Renal pelvis (tissue), 4 donors: Measurements from ENCODE around the gene AP2A2. TPM values are rescaled to one million over a fixed set of nuclear protein-coding genes. Genes with fewer than 3 reads are reported as not detected.

Experiments used
- DNase-seq: peaks from one replicate; pipeline ENCODE4 v3.0.0-alpha.2; 2013
- polyA plus RNA-seq, 3 donors: library from polyadenylated mRNA; unstranded; fragments of 120-200 nt; gene quantifications; one replicate each; pipeline ENCODE4 v1.2.1, GENCODE V29; 2013; ENCODE audit not compliant: insufficient read length in 3 of 3

Gene AP2A2
- polyA plus RNA-seq, 3 donors = 99.5 to 126 (median 117) TPM

- no peak for DNase-seq
Measured at GRCh38 chr11:1054143-1055108, 128.8 kb downstream of the AP2A2 start.

- DNase-seq = no peak
Measured at GRCh38 chr11:1055109-1055703, 129.5 kb downstream of the AP2A2 start.

DNA sequence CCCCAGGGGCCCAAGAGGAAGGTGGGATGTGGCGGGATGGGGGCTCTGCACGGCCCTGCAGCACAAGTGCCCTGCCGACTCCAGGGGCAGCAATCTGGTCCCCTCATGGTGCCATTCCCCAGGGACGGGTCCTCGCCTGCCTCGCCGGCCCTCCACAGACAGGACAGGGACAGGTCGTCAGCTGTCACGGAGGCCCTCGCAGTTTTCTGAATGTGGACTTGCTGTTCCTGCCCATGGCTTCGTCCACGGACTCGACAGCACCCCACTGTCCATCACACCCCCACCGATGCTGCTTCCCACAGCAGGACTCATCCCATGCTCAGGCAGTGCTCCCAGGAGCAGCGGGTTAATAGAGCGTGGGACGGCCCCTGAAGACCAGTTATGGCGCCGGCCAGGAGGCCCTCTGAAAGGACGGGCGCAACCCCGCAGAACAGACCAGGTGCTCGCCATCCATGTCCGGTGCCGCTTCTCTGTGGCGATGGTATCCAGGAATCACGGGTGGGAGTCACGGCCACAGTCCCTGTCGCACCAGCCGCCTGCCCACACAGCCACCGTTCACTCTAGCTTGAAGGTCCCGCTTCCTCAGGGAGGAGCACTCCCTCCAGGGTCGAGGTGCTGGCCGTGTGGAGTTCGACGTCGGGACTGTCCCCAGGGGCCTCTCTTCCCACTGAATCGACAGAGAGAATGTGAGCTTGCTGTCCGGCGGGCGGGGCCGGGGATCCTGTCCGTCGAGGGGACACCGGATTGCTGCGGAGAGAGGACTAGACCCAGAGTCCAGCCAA is 130.5 kb downstream of the AP2A2 start:
- no peak for DNase-seq

DNA sequence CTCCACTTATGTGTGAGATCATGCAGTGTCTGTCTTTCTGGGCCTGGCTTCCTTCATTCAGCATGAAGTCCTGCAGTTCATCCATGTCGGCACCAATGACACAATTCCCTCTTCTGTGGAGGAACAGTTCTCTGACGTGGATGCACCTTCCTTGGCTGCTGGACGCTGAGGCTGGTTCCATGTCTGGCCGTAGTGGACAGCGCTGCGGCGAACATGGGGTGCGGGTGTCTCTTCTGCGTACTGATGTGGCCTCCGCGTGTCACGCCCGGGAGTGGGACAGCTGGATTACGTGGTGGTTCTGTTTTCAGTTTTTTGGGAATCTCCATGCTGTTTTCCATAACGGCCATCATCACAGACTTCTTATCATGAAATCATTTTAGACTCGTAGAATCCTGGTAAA is 132.1 kb downstream of the AP2A2 start:
- DNase-seq = no peak

GRCh38 chr11:1059759-1060158 is 134.1 kb downstream of the AP2A2 start:
- no peak for DNase-seq

- DNase-seq = no peak
Measured at GRCh38 chr11:1060410-1060809, 134.7 kb downstream of the AP2A2 start.

- DNase-seq = no peak
Measured at GRCh38 chr11:1060852-1061616, 135.4 kb downstream of the AP2A2 start.

Other genes starting within 250 kb of the AP2A2 start
- gene DEAF1, start 230.6 kb upstream of the AP2A2 start, polyA plus RNA-seq = 10 to 100 TPM; 55.3 to 61.9 (median 55.6) TPM
- 10 to 100 TPM; 41.9 to 62.1 (median 59.9) TPM for gene TMEM80, start 230.1 kb upstream of the AP2A2 start, polyA plus RNA-seq
- 100 to 1,000 TPM; 128 to 189 (median 150) TPM for gene EPS8L2, start 219.6 kb upstream of the AP2A2 start, polyA plus RNA-seq
- gene TALDO1, start 178.4 kb upstream of the AP2A2 start, polyA plus RNA-seq = 100 to 1,000 TPM; 129 to 137 (median 130) TPM
- gene GATD1, start 148.4 kb upstream of the AP2A2 start, polyA plus RNA-seq = 100 to 1,000 TPM in 1 of 3 donors, 10 to 100 TPM in 2; 85.0 to 111 (median 90.3) TPM
- 1 to 10 TPM in 1 of 3 donors, under 1 TPM in 2; 0.64 to 1.3 (median 0.83) TPM for gene CEND1, start 135.8 kb upstream of the AP2A2 start, polyA plus RNA-seq
- 10 to 100 TPM; 16.0 to 20.9 (median 20.6) TPM for gene SLC25A22, start 127.6 kb upstream of the AP2A2 start, polyA plus RNA-seq
- gene PIDD1, start 120.6 kb upstream of the AP2A2 start, polyA plus RNA-seq = 10 to 100 TPM; 11.8 to 14.4 (median 13.0) TPM
- 1,000 to 10,000 TPM; 1,087 to 1,248 (median 1,229) TPM for gene RPLP2, start 115.9 kb upstream of the AP2A2 start, polyA plus RNA-seq
- 10 to 100 TPM; 66.0 to 79.1 (median 74.7) TPM for gene PNPLA2, start 107.0 kb upstream of the AP2A2 start, polyA plus RNA-seq
- gene CRACR2B, start 98.0 kb upstream of the AP2A2 start, polyA plus RNA-seq = 10 to 100 TPM; 16.7 to 21.7 (median 20.0) TPM
- gene CD151, start 92.9 kb upstream of the AP2A2 start, polyA plus RNA-seq = 100 to 1,000 TPM; 207 to 225 (median 220) TPM
- gene POLR2L, start 83.3 kb upstream of the AP2A2 start, polyA plus RNA-seq = 100 to 1,000 TPM; 106 to 132 (median 125) TPM
- gene TSPAN4, start 83.0 kb upstream of the AP2A2 start, polyA plus RNA-seq = 10 to 100 TPM; 76.0 to 92.3 (median 85.2) TPM
- 100 to 1,000 TPM; 113 to 125 (median 114) TPM for gene CHID1, start 15.1 kb upstream of the AP2A2 start, polyA plus RNA-seq
- gene MUC6, start 110.8 kb downstream of the AP2A2 start, polyA plus RNA-seq = 10 to 100 TPM; 25.6 to 35.8 (median 26.2) TPM
- under 1 TPM; 0.03 to 0.21 (median 0.17) TPM for gene MUC2, start 149.0 kb downstream of the AP2A2 start, polyA plus RNA-seq
- under 1 TPM in 2 of 3 donors, not detected in 1; 0.01 TPM for gene MUC5AC, start 232.1 kb downstream of the AP2A2 start, polyA plus RNA-seq